K562 (cell line): ENCODE measurements around the gene GRK3. TPM values are rescaled to one million over a fixed set of nuclear protein-coding genes. Genes with fewer than 3 reads are reported as not detected.

ENCODE experiments used
- ATF1 ChIP-seq, 2 experiments: fragments of 450-650 bp in 1 of 2; IDR thresholded peaks; 2 replicates each; pipeline ENCODE4 v1.6.1; 2016; ENCODE audit warnings: missing compliant biosample characterization in 1 of 2, missing genetic modification characterization in 1 of 2
- ATF3 ChIP-seq, 2 experiments: fragments of 450-650 bp in 1 of 2; sonication (generic) in 1 of 2; formaldehyde crosslinking in 1 of 2; IDR thresholded peaks in 1 of 2; conservative IDR thresholded peaks in 1 of 2; 2 replicates each; pipeline versions ENCODE4 v1.6.1 to v1.8.1; 2016 to 2023; ENCODE audit warnings: mild to moderate bottlenecking in 2 of 2, moderate library complexity in 2 of 2, inconsistent platforms in 1 of 2, missing genetic modification reagents in 1 of 2
- BCLAF1 ChIP-seq, 2 experiments: fragments of 450-650 bp in 1 of 2; IDR thresholded peaks; 2 replicates each; pipeline ENCODE4 v1.6.1; 2011 to 2017; ENCODE audit warnings: low read depth in 2 of 2, antibody characterized with exemption in 1 of 2, borderline replicate concordance in 1 of 2, low read length in 1 of 2, mild to moderate bottlenecking in 1 of 2, mixed read lengths in 1 of 2; ENCODE audit not compliant: control insufficient read depth in 1 of 2
- BMI1 ChIP-seq: fragments of 150-350 bp; IDR thresholded peaks from 2 replicates; pipeline ENCODE4 v1.6.1; 2014; ENCODE audit warnings: low read length
- CEBPB ChIP-seq: fragments of 450-650 bp; IDR thresholded peaks from 2 replicates; pipeline ENCODE4 v1.6.1; 2016; ENCODE audit warnings: missing genetic modification characterization, missing compliant biosample characterization
- CREB1 ChIP-seq, 2 experiments: sonication (generic) in 1 of 2; formaldehyde crosslinking in 1 of 2; IDR thresholded peaks; 2 replicates each; pipeline versions ENCODE4 v1.6.1 to v1.8.0; 2012 to 2022; ENCODE audit warnings: inconsistent platforms in 1 of 2, mild to moderate bottlenecking in 1 of 2, missing genetic modification reagents in 1 of 2, moderate library complexity in 1 of 2
- CREM ChIP-seq: IDR thresholded peaks from 2 replicates; pipeline ENCODE4 v1.6.1; 2014; ENCODE audit warnings: antibody characterized with exemption, low read depth
- ETV1 ChIP-seq: fragments of 450-650 bp; conservative IDR thresholded peaks from 2 replicates; pipeline ENCODE4 v1.6.1; 2016; ENCODE audit warnings: missing genetic modification characterization, control low read depth, low read depth, missing compliant biosample characterization
- FOXK1 ChIP-seq: sonication (generic); formaldehyde crosslinking; IDR thresholded peaks from 2 replicates; pipeline ENCODE4 v1.8.0; 2022; ENCODE audit warnings: missing genetic modification reagents, mild to moderate bottlenecking, borderline replicate concordance
- HNRNPLL ChIP-seq: fragments of 200-400 bp; formaldehyde crosslinking; IDR thresholded peaks from 2 replicates; pipeline ENCODE4 v1.6.1; 2017; ENCODE audit warnings: low read length, low read depth, mild to moderate bottlenecking; ENCODE audit not compliant: poor library complexity, severe bottlenecking
- IRF9 ChIP-seq: fragments of 450-650 bp; IDR thresholded peaks from 2 replicates; pipeline ENCODE4 v1.6.1; 2016; ENCODE audit warnings: missing biosample characterization, missing genetic modification characterization
- LARP7 ChIP-seq: fragments of 450-650 bp; IDR thresholded peaks from 2 replicates; pipeline ENCODE4 v1.6.1; 2016
- MTA2 ChIP-seq: fragments of 450-650 bp; IDR thresholded peaks from 2 replicates; pipeline ENCODE4 v1.6.1; 2016; ENCODE audit warnings: low read depth
- NBN ChIP-seq: fragments of 450-650 bp; IDR thresholded peaks from 2 replicates; pipeline ENCODE4 v1.6.1; 2016; ENCODE audit warnings: low read depth, mild to moderate bottlenecking
- NELFE ChIP-seq: IDR thresholded peaks from 2 replicates; pipeline ENCODE4 v1.6.1; 2011; ENCODE audit warnings: mild to moderate bottlenecking; ENCODE audit not compliant: insufficient read depth, insufficient read length
- NR2C1 ChIP-seq, 2 experiments: fragments of 450-650 bp; IDR thresholded peaks; 2 replicates each; pipeline ENCODE4 v1.6.1; 2017; ENCODE audit warnings: mild to moderate bottlenecking in 2 of 2, antibody characterized with exemption in 1 of 2, inconsistent platforms in 1 of 2, missing compliant biosample characterization in 1 of 2, missing genetic modification characterization in 1 of 2
- NR2F6 ChIP-seq: fragments of 450-650 bp; formaldehyde crosslinking; IDR thresholded peaks from 2 replicates; pipeline ENCODE4 v1.4.0; 2020; ENCODE audit warnings: mild to moderate bottlenecking
- PHF21A ChIP-seq: fragments of 450-650 bp; IDR thresholded peaks from 2 replicates; pipeline ENCODE4 v1.6.1; 2017; ENCODE audit warnings: low read depth, borderline replicate concordance
- PML ChIP-seq: IDR thresholded peaks from 2 replicates; pipeline ENCODE4 v1.6.1; 2012; ENCODE audit warnings: low read length, inconsistent platforms
- POLR2AphosphoS2 ChIP-seq: IDR thresholded peaks from 2 replicates; pipeline ENCODE4 v1.6.1; 2012; ENCODE audit warnings: low read length, improper control_type of control experiment
- PTBP1 ChIP-seq: fragments of 200-400 bp; formaldehyde crosslinking; IDR thresholded peaks from 2 replicates; pipeline ENCODE4 v1.6.1; 2017; ENCODE audit warnings: low read depth, low read length
- TBP ChIP-seq: optimal IDR thresholded peaks from 2 replicates; pipeline ENCODE3; 2011; ENCODE audit warnings: low read depth, low read length, improper control_type of control experiment
- ZFP36 ChIP-seq: fragments of 150-350 bp; IDR thresholded peaks from 2 replicates; pipeline ENCODE4 v1.6.1; 2018; ENCODE audit warnings: low read length, low read depth; ENCODE audit not compliant: partially characterized antibody
- ZNF12 ChIP-seq: sonication (generic); formaldehyde crosslinking; IDR thresholded peaks from 2 replicates; pipeline ENCODE4 v1.4.0; 2020; ENCODE audit warnings: mild to moderate bottlenecking, missing genetic modification reagents
- ZNF140 ChIP-seq: fragments of 250-450 bp; sonication (Bioruptor Pico); IDR thresholded peaks from 2 replicates; pipeline ENCODE4 v1.8.0; 2021; ENCODE audit warnings: moderate library complexity, mild to moderate bottlenecking, inconsistent platforms
- polyA plus RNA-seq, 8 experiments: library from polyadenylated mRNA; depleted of rRNA in 4 of 8; stranded (reverse) in 5 of 8; unstranded in 3 of 8; fragments of >200 nt; fragmentation: Nextera tagmentation in 2 of 8; fragmentation: Illumina TruSeq in 1 of 8; extraction: Ambion mirVana in 2 of 8; extraction: Trizol in 1 of 8; gene quantifications; 2 replicates each; pipeline versions ENCODE4 v1.2.1 to v1.2.3, GENCODE V29; 2011 to 2014; ENCODE audit warnings: inconsistent platforms in 1 of 8, missing spikeins in 1 of 8
- total RNA-seq, 7 experiments: library from RNA; depleted of rRNA in 6 of 7; stranded (reverse); fragments of >200 nt in 6 of 7; fragmentation: Illumina TruSeq in 2 of 7; extraction: Trizol in 2 of 7; gene quantifications; 2 replicates each; pipeline versions ENCODE4 v1.2.1 to v1.2.3, GENCODE V29; 2011 to 2021; ENCODE audit warnings: low replicate concordance in 1 of 7

Gene GRK3
- total and polyA plus RNA-seq, 9 of the 15 experiments (the other 6 are each of a cell fraction or from before 2014, with no cell fraction given): 1.4 to 7.6 (median 3.6) TPM

GRCh38 chr22:25759825-25760231 lies 195.4 kb downstream of the GRK3 start (continued):
- TF ChIP-seq ZNF140 (CRISPR knock-in tag) (no peak), ATF3 (IDR thresholded peaks at IDR 0.05) (peak; percentile 95), ATF3 (CRISPR knock-in tag; conservative IDR thresholded peaks at IDR 0.05) (no peak), HNRNPLL (no peak), FOXK1 (CRISPR knock-in tag) (no peak), POLR2AphosphoS2 (no peak), PHF21A (no peak), IRF9 (no peak), ZNF12 (CRISPR knock-in tag) (no peak), TBP (no peak), NELFE (no peak), NR2C1 (IDR thresholded peaks at IDR 0.05) (no peak), NR2C1 (tag; IDR thresholded peaks at IDR 0.05) (peak; percentile 55), ETV1 (0 out of 2 replicates have a peak, but pooled peaks have one; percentile 23), NBN (0 out of 2 replicates have a peak, but pooled peaks have one; percentile 28), LARP7 (no peak), CREB1 (IDR thresholded peaks at IDR 0.05) (no peak), CREB1 (CRISPR knock-in tag; IDR thresholded peaks at IDR 0.05) (no peak), BCLAF1 (IDR thresholded peaks at IDR 0.05; ENCODE audit: borderline replicate concordance in 1 of 2, control insufficient read depth in 1 of 2, low read depth in 2 of 2, low read length in 1 of 2) (no peak), CEBPB (peak; percentile 83), PTBP1 (no peak), CREM (0 out of 2 replicates have a peak, but pooled peaks have one; percentile 6), NR2F6 (CRISPR knock-in tag) (no peak), PML (no peak; the same call in 1 of the 2 replicates), MTA2 (0 out of 2 replicates have a peak, but pooled peaks have one; percentile 17), ATF1 (CRISPR knock-in tag; IDR thresholded peaks at IDR 0.05) (no peak), ATF1 (tag; IDR thresholded peaks at IDR 0.05) (0 out of 2 replicates have a peak, but pooled peaks have one; percentile 10), ZFP36 (no peak), BMI1 (no peak)
